Right renal pelvis (tissue), 4 donors: ENCODE measurements around the gene TAGLN3. TPM values are rescaled to one million over a fixed set of nuclear protein-coding genes. Genes with fewer than 3 reads are reported as not detected.

Source experiments
- DNase-seq, 4 donors: peaks; one replicate each; pipeline ENCODE4 v3.0.0-alpha.2; 2013; ENCODE audit warnings: low read depth in 4 of 4, low spot score in 3 of 4, missing footprints in 1 of 4
- polyA plus RNA-seq, 4 donors: library from polyadenylated mRNA; unstranded; fragments of 120-200 nt; gene quantifications; one replicate each; pipeline ENCODE4 v1.2.1, GENCODE V29; 2013; ENCODE audit not compliant: insufficient read length in 4 of 4

Gene TAGLN3
- 1 to 10 TPM; 1.8 to 2.5 (median 2.0) TPM for polyA plus RNA-seq

DNA sequence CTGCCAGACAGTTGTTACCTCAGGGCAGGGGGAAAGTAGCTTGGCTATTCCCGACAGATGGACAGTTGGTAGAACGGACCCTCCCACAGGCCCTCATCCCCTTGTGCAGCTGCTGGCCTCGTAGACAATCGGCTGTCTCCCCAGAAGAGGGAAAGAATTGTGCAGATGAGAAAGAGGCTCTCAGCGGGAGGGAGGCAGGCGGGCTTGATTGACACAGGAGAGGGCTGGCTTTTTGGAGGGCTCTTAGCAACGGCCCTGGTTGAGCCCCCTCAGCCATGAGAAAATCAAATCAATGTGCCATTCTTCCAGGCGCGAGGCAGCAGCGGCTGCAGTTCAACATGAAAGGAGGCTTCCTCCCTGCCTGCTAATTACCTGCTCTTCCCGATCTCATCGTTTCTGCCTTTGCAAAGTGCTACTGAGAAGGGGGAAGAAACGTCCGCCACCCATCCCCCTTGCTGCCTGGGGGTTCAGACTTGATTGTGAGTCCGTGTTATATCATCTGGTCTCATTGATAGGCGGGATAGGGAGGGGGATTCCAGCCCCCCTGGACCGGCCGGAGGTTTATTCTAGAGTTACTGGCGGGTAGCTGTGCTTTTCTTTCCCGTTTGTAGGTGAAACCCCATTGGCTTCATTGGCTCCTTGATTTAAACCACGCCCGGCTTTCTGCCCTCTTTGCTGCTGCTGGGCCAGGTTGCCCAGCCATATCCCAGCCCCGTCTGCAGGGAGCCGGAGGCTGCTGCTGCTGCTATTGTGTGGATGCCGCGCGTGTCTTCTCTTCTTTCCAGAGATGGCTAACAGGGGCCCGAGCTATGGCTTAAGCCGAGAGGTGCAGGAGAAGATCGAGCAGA is at the start of gene TAGLN3:
Gene TAGLN3 (plus strand): TSS at position 287 of the 848 bp plus-strand sequence. CDS start 501 bp downstream, at position 788.
- no peak for DNase-seq

DNA sequence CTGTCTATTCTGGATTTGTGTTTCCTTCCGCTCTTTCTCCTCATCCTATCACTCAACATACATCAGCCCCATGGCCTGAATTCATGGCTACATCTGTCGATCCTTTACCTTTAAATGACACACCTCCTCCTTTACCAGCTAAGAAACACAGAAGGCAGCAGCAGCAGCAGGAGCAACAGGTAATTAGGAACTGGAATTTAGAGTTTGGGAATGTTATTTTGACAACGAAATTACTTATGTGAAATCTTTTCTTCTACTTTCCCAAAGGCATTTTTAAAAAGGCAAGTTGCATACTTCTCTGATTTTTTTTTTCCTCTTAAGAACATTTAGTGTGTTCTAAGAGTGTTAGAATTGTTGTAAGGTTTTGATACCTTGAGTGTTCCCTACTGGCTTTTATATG is 49.0 kb upstream of the TAGLN3 start:
- no peak for DNase-seq

DNA sequence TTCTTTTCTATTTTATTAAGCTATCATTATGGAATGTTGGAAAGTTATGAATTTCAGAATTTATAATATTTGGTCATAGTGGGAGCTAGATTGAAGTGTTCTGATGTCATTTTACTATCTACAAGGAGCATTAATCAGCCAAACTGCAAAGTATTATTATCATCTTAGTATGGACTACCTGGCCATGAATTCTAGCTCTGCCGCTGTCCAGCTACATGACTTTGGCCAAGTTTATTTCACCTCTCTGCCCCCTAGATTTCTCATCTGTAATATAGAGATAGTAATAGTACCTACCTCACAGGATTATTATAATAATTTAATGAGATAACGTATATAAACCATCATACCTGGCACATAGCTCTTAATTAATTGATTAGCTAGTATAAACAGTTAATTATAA is 47.7 kb upstream of the TAGLN3 start:
- DNase-seq: no peak

DNA sequence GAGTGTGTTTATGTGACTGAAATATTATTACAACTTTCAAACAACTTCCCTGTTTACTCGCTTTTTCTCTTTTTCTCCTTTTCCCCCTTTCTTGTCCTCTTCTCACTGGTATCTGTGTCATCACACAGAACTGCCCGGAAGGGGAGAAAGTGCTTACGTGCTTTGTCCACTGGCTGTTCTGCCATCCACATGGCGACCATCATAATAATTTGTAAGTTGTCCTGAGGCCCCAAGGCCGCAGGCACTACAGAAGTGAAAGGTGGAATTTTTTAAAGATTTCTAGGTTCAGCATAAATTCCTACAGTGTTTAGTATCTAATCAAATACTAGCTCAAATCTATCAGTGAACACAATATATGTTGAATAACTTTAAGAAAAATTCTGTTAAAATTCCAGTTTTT is 46.6 kb upstream of the TAGLN3 start:
- no peak for DNase-seq

DNA sequence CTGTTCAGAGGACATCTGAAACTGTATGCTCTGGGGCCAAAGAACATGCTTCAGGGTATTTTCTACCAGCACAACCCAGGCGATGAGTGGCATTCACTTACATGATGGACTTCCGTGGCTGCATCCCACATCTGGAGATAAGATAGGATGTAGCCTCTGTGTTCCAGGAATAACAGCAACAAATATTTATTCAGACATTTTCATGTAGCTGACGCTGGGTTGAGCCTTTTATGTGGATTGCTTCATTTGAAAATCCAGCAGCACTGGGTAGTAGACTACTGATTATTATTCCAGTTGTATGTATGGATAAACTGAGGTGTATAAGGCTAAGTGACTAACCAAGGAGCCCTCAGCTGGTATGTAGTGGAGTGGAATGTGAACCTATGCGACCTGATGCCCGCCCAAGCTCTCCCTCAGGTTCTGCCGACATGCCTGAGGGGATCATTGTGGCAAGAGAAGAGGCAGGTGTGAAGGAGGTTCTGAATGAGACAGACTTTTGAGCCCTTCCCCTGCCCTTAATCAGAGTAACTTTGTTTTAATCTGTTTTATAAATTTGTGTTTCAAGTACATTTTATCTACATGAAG is 45.8 kb upstream of the TAGLN3 start:
- no peak for DNase-seq

DNA sequence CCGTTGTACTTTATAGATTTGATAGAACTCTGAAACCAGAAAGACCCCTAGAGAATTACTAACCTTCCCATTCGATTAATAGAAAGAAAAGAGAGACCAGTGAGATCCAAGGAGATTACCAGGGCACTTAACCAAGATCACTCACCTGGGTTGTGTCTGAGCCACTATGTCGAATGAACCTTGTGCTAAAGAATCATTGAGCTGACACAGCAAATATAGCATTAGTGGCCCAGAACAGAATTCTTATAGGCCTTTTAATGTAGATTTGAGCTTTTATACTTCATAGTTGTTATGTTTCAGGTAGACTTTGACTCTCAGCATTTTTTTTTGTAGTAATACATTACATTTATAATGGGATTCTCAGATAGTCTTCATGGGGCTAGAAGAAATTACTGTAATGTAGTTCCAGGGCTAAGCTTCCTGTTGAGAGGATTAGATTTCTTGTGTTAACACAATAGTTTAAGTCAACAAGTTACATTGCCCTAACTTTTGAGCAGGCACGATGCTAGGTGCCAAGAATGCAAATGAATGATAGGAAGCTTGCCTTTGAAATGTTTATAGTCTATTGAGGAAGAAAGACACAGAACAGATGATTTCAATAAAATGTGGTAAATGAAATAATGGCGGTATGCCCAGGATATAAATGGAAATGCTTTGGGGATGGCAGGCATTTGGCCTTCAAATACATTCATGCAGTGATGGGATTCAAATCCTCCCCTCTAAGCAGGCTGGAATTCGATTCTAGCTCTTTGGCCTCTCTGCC is 44.3 kb upstream of the TAGLN3 start:
- no peak for DNase-seq

DNA sequence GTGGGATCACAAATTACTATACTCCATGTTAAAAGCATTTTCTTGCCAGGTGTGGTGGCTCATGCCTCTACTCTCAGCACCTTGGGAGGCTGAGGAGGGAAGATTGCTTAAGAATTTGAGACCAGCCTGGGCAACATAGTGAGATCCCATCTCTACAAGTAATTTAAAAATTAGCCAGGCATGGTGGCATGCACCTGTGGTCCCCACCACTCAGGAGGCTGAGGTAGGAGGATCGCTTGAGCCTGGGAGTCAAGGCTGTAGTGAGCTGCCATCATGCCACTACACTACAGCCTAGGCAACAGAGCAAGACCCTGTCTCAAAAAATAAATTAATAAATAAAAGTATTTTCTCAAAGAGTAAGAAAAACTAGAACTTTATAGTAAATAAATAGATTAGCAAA is 42.8 kb upstream of the TAGLN3 start:
- DNase-seq: no peak

DNA sequence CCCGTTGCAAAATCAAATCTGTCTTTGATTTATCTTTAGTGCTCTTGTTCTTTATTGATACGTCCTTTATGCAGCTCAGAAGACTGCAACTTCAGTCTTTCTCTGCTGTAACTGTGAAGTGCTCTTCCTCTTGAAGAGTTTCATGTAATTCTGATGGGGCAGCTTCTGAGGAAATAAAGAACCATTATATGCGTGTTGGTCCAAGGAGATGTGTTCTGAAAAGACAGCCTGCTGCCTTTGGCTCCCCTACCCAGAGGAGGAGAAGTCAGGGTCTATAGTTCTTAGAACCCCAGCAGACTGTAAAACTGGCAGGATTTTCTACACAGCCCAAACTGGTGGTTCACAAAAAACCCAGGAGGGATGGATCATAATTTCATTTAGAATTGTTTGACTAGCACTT is 42.3 kb upstream of the TAGLN3 start:
- no peak for DNase-seq

DNA sequence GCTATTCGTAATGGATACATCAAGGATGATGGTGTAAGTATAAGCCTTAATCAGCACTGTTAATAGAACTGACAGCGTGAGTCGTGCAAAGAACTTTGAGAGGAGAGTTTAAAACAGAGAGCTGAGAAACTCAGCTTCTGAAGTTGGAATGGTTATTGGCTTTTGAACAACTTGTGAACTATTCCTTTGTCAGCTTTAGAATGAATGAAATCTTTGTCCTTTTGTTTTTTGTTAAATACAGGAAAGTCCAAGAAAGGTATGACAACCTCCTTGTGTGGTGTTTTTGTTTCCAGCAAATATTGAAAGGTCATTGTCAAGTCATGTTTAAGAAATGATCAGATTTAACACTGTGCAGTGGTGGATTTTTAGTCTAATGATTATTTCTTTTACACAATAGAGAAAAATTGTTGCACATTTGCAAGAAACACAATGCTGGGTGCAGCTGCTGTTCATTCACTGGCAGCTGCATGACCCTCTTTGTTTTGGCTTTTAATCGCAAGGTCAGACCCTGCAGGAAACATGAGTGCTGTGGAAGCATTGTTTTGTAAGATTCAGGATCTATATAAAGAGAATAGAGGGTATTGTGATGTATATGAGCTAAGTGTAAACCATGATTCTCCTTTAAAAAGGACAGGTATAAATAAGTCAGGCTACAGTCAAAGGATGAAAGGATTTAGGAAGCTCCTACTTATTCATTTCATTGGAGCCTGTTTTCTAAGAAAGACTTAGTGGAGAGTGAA is 41.6 kb upstream of the TAGLN3 start:
- no peak for DNase-seq

DNA sequence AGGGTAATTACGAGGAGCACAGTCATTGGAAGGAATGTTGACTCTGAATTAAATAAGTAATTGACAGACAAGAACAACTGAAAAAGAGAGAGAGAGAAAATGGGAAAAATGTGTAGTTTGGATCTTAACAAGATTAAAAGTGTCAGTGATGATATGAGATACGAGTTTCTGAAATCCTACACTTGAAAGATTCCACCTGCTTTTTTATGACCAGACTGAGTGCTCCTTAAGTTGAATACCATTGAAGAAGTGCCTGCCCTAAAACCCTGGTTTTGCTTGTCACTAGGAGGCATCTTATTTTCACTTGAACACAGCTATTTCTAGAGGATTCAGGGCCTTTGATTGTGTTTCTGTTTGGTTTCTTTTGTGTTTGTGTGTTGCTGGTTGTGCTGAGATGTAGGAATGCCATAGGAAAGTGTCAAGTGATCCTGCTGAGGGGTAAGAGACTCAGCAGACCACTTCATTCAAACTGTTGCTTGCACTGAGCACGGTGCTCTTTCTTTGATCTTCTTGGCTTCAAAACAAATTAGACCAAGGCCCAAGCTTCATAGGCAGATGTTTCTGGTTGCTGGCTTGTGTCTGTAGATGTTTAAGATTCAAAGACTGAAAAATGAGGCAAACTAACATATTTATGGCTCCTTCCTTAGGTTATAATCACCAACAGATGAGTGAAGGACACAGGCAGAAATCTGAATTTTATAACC is 37.1 kb upstream of the TAGLN3 start:
- no peak for DNase-seq

DNA sequence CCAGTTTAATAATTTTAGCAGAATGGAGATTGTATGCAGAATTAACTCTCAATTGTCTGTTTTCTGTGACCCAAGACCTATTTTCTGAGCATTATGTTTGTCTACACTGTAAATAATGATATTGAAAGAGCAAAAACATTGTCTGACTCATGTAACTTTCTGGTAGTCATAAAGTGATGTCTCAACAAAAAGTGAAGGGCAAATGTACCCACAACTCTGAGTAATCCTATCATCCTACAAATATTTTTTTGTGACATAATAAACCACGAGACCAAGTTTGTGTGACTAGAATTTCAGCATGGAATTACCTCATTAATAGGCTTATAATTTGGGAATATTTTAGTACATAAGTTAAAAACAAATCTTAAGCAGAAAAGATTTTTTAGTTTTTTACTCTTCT is 35.3 kb upstream of the TAGLN3 start:
- no peak for DNase-seq

DNA sequence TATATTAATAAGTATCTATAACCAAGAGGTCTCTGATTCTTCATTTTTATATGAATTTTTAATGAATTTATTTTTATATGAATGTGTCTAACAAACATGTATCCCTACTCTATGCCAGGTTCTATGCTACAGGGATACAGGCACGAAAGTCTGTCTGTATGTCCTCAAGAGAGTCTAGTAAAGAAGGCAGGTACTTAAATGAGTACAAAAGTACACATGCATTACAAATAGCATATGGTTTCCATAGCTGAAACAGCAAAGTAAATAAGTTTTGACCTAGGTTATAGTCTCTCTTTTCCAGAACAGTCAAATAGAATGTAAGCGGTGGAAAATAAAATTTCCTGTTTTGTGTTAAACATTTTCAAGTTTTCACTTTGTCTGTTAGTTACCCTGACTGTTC is 33.2 kb upstream of the TAGLN3 start:
- no peak for DNase-seq

DNA sequence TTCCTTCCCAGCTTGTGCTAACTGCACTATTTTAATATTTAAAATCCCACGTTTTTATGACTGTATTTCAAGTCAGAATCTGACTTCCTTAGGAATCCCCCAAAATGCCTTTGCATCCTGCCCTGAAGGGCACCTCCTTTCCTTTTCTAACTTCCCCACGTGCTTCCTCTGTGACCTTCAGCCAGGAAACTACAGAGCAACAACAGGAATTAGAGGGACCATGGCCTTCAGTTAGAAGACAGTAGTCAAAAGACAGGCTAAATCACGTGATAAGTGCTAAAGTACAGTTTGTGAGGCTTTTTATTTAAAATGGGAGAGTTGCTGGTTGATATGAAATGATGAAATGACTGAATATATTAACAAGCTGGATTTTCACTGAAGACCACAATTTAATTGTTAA is 31.7 kb upstream of the TAGLN3 start:
- no peak for DNase-seq

DNA sequence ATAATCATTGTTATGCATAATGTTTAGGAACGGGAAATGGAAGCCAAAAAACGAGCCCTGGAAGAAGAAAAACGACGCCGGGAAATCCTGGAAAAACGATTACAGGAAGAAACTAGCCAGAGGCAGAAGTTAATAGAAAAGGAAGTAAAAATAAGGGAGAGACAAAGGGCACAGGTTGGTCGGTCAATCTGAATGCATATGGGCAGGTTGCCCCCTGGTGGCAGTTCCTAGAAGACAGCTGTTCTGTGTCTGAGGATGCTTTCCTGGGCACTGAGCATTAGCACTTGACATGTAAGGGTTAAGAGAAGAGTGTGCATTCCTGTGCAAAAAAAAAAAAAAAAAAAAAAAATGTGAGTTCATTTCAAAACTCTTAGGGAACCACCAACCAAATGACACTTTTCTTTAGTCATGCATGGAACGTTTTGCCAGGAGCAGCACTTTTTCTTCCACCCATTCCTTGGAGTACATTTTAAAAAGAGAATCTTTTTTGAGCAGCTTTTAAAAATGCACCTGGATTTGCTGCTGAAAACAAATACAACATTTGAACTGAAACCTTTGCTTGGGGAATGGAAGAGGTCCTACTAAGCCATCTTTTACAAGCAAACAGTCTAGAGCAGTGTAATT is 31.0 kb upstream of the TAGLN3 start:
- DNase-seq: peak; percentile 62 to 81 (median 73)

DNA sequence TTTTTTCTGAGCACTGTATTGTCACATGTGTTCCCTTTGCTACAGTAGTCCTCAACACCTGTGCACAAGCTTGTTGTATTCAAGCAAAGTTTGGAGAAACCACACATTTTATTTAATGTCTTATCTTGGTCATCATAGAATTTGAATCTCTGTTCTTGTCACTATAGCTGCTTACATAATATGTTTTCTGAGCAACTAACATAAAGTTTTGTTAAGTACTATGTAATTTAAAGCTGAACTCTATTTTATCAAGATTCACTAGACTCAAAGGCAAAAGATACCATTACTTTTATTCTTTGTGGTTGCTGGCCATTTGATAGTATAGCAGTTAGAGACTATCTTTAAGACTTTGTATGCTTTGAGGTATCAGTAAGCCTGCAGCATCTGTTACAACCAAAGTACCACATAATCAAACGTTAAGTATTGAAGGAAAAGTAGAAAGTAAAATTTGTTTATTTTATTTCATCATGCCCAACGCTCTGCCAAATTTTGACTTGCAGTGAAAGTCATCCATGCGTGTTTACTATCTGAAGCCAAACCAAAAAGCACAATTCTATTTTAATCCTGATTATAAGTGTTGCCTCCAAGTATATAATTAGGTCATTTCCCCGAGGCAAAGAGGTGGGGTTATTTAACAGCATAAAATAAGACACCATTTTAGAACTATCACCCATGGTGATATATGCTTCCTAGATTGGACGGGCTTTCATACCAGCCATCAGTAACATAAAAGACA is 30.2 kb upstream of the TAGLN3 start:
- no peak for DNase-seq

DNA sequence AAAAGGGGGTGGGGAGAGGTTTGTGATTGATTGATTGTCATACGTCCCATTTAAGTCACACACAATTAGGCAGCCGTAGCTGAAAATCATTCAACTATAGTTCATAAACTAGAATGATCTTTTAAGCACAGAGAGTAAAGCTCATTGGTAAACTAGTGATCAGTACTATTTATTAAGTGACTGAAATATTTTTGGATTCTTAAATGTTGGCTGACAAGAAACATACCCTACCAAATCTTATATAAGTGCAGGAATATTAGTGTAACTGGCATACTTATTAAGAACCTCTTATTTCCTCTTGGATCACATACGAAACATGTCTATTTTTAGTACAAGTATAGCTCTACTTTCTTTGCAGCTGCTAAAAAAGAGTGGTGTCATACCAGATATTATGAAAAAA is 28.3 kb upstream of the TAGLN3 start:
- no peak for DNase-seq

DNA sequence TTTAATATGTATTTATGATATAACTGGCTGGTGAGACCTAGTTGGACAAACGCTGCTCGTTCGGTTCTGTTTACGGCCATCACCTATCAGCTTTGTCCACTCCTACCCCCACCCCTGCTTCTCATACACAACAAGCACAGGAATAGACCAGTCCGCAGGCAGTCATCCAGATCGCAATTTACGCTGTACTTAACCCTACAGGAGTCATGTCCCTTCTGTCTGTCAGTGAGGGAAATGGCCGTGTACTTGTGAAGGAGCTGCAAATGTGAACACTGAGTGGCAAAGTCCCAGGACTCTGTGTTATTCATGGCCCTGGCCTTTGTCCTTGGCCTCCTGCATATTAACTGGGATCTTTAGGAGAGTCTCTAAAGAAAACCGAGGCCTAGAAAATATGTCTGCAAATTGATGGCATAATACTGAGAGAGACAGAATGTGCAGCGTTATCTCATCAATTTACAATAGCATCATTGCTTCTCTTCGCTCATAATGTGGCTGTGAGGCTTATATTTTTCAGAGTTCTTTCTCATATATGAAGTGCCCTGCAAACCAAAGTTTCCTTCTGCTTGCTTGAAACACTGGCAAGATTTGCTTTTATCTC is 27.1 kb upstream of the TAGLN3 start:
- DNase-seq: peak in 1 of 4 donors; percentile 73

DNA sequence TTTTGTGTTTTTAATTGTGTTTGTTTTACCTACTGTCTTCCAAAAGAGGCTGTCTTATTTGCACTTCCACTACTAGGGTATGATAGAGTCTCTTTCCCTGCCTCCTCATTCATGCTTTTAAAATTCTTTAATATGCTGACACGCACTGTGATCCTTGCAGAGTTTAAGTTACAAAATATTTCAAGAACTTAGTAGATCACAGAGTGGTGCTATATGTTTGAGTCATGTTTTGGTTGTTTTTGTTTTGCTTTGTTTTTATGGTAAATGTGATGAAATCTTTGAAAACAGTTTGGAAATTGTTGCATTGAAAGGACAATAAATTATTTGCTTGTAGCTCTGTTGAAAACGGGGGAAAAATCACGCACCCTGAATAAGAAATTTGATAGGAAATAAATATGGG is 25.8 kb upstream of the TAGLN3 start:
- no peak for DNase-seq

DNA sequence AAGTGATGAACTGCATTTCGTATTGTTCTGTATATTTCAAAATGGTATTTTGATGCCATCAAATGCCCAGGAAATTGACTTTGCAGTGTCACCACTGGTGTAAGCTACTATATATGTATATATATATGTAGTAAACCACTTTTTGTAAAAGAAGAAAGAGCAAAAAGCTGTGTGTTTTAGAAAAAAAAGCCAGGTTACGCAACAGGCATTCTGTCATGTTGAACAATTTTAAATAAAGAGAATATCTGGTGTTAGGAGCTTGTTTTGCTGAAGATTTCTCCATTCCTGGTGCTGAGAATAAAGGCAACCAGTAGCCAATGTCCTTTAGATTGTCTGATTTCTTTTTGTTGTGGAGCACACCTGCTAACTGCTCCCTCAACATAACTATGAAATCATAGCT is 23.6 kb upstream of the TAGLN3 start:
- no peak for DNase-seq
